Vagina (tissue), 2 donors: ENCODE data around the gene PPIF. TPM values are rescaled to one million over a fixed set of nuclear protein-coding genes. Genes with fewer than 3 reads are reported as not detected.

Source experiments
- DNase-seq, 2 donors: peaks; one replicate each; pipeline ENCODE4 v3.0.0-alpha.2; 2017; ENCODE audit errors: extremely low spot score in 2 of 2
- H3K27ac ChIP-seq: fragments of 200-600 bp; sonication (generic); one replicate; pipeline ENCODE4 v1.5.1; 2019
- H3K27me3 ChIP-seq: fragments of 200-600 bp; sonication (generic); one replicate; pipeline ENCODE4 v1.5.1; 2019
- H3K36me3 ChIP-seq, 2 donors: fragments of 200-600 bp; sonication (generic); one replicate each; pipeline ENCODE4 v1.5.1; 2017 to 2019
- H3K4me1 ChIP-seq: fragments of 200-600 bp; sonication (generic); one replicate; pipeline ENCODE4 v1.5.1; 2019
- H3K4me3 ChIP-seq, 2 donors: fragments of 200-600 bp; sonication (generic); 1 replicate in 1 of 2; 2 replicates in 1 of 2; pipeline ENCODE4 v1.5.1; 2016 to 2019
- H3K9me3 ChIP-seq: fragments of 200-600 bp; sonication (generic); one replicate; pipeline ENCODE4 v1.5.1; 2019
- POLR2A ChIP-seq, 2 donors: fragments of 450-650 bp; IDR thresholded peaks; one replicate each; pipeline ENCODE4 v1.6.1; 2017; ENCODE audit warnings: antibody characterized with exemption in 2 of 2, mild to moderate bottlenecking in 2 of 2, moderate library complexity in 2 of 2
- POLR2AphosphoS5 ChIP-seq, 2 donors: sonication (generic); formaldehyde crosslinking; IDR thresholded peaks; one replicate each; pipeline ENCODE4 v1.9.0; 2017; ENCODE audit warnings: antibody characterized with exemption in 2 of 2, mild to moderate bottlenecking in 2 of 2, low read depth in 1 of 2; ENCODE audit not compliant: insufficient read depth in 1 of 2
- intact Hi-C: fragments of 100-400 bp; cut with DNase I; formaldehyde crosslinking; loops from one replicate; pipeline ENCODE4 v1.15.1; 2023
- total RNA-seq: library from RNA; depleted of rRNA; stranded (reverse); fragments of >200 nt; gene quantifications from one replicate; pipeline ENCODE4 v1.2.3, GENCODE V29; 2016
- TF ChIP-seq, protein P1 (sequence below), 3 experiments: fragments of 450-650 bp in 2 of 3; fragments of 200-600 bp in 1 of 3; sonication (generic) in 1 of 3; IDR thresholded peaks; one replicate each; pipeline ENCODE4 v1.5.1; 2017 to 2019; ENCODE audit warnings: antibody characterized with exemption in 3 of 3, mild to moderate bottlenecking in 2 of 3, moderate library complexity in 2 of 3

Gene PPIF
- total RNA-seq, 1 donor from 2014 or later = 44.7 TPM

DNA sequence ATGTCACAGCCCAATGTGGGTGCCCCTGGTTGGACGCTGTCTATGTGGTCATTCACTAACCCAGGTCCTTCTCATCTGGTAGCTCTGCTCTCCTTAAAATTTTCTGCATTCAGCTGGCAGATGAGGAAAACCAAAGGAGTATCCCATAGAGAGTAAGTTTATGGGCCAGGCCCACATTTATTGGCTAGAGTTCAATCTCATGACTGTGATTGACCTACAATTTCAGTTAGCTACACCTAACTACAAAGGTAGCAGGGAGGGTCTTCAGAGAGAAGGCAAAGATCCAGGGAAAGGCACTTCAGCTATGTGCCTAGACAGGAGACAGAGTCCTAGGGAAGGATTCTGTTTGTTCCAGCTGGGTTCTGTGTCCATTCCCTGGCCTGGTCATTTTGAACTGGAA is 23.7 kb upstream of the PPIF start:
- DNase-seq = no peak
- H3K4me3 ChIP-seq = no peak overlapping the region
- no peaks in the 10 kb centered on the region for H3K27me3 ChIP-seq
- H3K4me1 ChIP-seq = peaks cover 31% of the 10 kb centered on the region
- no peak overlapping the region for H3K27ac ChIP-seq
- H3K9me3 ChIP-seq = no peaks in the 10 kb centered on the region
- H3K36me3 ChIP-seq = no peaks in the 10 kb centered on the region
- TF ChIP-seq POLR2AphosphoS5 (IDR thresholded peaks at IDR 0.05; ENCODE audit: insufficient read depth in 1 of 2, low read depth in 1 of 2) (no peak), POLR2A (IDR thresholded peaks at IDR 0.05) (no peak)
- TF ChIP-seq, protein P1, sequence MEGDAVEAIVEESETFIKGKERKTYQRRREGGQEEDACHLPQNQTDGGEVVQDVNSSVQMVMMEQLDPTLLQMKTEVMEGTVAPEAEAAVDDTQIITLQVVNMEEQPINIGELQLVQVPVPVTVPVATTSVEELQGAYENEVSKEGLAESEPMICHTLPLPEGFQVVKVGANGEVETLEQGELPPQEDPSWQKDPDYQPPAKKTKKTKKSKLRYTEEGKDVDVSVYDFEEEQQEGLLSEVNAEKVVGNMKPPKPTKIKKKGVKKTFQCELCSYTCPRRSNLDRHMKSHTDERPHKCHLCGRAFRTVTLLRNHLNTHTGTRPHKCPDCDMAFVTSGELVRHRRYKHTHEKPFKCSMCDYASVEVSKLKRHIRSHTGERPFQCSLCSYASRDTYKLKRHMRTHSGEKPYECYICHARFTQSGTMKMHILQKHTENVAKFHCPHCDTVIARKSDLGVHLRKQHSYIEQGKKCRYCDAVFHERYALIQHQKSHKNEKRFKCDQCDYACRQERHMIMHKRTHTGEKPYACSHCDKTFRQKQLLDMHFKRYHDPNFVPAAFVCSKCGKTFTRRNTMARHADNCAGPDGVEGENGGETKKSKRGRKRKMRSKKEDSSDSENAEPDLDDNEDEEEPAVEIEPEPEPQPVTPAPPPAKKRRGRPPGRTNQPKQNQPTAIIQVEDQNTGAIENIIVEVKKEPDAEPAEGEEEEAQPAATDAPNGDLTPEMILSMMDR (IDR thresholded peaks at IDR 0.05) = no peak
- intact Hi-C loops = no loop called here

DNA sequence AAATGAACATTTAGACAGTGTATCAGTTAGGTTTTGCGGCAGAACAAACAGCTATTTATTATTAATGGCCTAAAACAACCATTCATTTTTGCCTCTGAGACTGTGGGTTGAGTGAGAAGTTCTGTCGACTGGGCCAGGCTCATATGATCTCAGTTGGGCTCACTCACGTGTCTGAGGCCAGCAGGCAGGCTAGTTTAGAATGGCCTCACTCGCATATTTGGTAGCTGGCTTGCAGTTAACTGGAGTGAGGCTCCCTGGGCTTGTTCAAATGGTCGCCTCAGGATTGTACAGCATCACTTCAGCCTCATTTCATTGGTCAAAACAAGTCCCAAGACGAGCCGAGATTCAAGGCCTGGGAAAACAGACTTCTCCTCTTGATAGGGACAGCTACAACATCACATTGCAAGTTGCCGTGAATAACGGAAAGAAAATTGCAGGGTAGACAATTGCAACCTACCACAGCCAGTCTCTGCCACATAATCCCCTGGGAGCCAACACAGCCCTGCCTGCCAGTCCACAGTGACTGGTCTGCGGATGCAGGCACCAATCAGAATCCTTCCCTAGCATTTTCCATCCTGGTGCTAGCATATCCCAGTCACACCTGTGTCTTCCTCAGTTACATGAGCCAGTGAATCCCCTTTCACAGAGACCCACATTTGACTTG is 23.1 kb upstream of the PPIF start:
- Histone ChIP-seq H3K4me1 (peaks cover 31% of the 10 kb centered on the region), H3K36me3 (no peaks in the 10 kb centered on the region), H3K4me3 (no peak overlapping the region), H3K27ac (no peak overlapping the region), H3K27me3 (no peaks in the 10 kb centered on the region), H3K9me3 (no peaks in the 10 kb centered on the region)
- intact Hi-C loops = no loop called here
- DNase-seq = no peak
- TF ChIP-seq POLR2AphosphoS5 (IDR thresholded peaks at IDR 0.05; ENCODE audit: insufficient read depth in 1 of 2, low read depth in 1 of 2) (no peak), POLR2A (IDR thresholded peaks at IDR 0.05) (no peak)
- TF ChIP-seq, protein P1 (IDR thresholded peaks at IDR 0.05) = no peak

DNA sequence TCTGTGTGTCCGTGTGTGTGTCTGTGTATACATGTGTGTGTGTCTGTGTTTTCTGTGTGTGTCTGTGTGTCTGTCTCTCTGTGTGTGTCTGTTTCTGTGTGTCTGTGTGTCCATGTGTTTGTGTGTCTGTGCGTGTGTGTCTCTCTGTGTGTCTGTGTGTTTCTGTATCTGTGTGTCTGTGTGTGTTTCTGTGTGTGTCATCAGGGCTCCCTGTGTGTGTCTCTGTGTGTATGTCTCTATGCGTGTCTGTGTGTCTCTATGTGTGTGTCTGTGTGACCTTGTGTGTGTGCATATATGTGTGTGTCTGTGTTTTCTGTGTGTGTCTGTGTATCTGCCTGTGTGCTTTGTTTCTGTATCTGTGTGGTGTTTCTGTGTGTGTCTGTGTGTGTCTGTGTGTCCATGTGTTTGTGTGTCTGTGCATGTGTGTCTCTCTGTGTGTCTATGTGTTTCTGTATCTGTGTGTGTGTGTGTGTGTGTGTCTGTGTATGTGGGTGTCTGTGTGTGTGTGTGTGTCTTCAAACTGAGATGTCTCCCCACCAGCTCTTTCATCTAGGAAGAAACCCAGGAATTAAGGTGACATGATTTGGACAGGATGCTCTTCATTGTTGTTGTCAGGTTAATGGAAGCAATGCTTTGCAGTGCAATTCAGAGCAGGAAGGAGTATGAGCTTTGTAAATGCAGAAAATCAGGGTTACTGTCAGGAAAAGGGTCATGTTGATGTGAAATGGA is 20.7 kb upstream of the PPIF start:
- intact Hi-C loops = no loop called here
- H3K4me3 ChIP-seq = no peak overlapping the region
- no peaks in the 10 kb centered on the region for H3K9me3 ChIP-seq
- no peak for TF ChIP-seq POLR2A (IDR thresholded peaks at IDR 0.05)
- no peaks in the 10 kb centered on the region for H3K27me3 ChIP-seq
- H3K4me1 ChIP-seq = peaks cover 25% of the 10 kb centered on the region
- DNase-seq = no peak
- H3K27ac ChIP-seq = no peak overlapping the region
- no peaks in the 10 kb centered on the region for H3K36me3 ChIP-seq

DNA sequence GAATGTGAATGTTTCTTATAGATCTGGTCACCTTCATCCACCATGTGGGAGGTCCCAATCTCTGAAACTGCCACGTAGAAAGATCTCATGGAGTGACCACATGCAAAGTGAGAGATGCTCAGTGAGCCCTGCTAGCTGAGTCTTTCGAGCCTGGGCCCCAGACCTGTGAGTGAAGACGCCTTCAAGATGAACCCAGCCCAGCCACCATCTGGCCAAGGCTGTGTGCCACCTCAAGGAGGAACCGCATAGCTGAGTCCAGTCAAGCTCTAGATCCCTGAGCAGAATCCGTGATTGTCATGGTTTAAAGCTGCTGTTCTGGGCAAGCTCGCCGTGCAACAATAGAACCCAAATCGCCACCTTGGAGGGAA is 20.2 kb upstream of the PPIF start:
- H3K27me3 ChIP-seq = no peaks in the 10 kb centered on the region
- no peaks in the 10 kb centered on the region for H3K9me3 ChIP-seq
- no peak for DNase-seq
- no peak for TF ChIP-seq POLR2A (IDR thresholded peaks at IDR 0.05)
- TF ChIP-seq, protein P1 (IDR thresholded peaks at IDR 0.05) = no peak
- no peak for TF ChIP-seq POLR2AphosphoS5 (IDR thresholded peaks at IDR 0.05; ENCODE audit: insufficient read depth in 1 of 2, low read depth in 1 of 2)
- no peak overlapping the region for H3K27ac ChIP-seq
- peaks cover 19% of the 10 kb centered on the region for H3K4me1 ChIP-seq
- H3K4me3 ChIP-seq = no peak overlapping the region
- H3K36me3 ChIP-seq = no peaks in the 10 kb centered on the region
- intact Hi-C loops = no loop called here

DNA sequence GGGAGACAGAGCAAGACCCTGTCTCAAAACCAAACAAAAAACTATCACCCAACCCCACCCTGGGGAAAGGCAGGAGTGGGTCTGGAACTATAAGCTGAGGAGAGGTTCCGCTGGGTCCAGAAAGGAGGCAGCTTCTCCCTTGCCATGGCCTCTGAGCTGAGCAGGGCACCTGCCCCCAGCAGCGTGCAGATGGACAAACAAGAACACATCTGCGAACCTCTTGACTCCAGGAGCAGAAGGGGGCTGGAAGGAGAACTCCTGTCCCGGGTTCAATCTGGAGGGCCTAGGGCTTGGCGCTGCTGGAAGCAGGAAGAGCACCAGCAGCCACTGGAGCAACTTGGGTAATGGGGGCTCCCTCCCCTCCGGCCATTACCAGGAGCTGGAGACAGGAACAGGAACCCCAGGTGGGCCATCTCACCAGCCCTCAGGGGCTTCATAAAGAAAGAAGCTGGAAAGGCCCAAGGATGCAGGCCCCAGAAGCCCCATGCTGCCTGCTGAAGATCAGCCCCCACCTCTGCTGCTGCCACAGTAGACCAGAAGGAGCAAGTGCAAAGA is 19.0 kb upstream of the PPIF start:
- Histone ChIP-seq H3K9me3 (no peaks in the 10 kb centered on the region), H3K36me3 (no peaks in the 10 kb centered on the region), H3K4me1 (peaks cover 8% of the 10 kb centered on the region), H3K27ac (no peak overlapping the region), H3K27me3 (no peaks in the 10 kb centered on the region), H3K4me3 (no peak overlapping the region)
- TF ChIP-seq POLR2A (IDR thresholded peaks at IDR 0.05) (no peak), POLR2AphosphoS5 (IDR thresholded peaks at IDR 0.05; ENCODE audit: insufficient read depth in 1 of 2, low read depth in 1 of 2) (no peak)
- TF ChIP-seq, protein P1 (IDR thresholded peaks at IDR 0.05) = no peak
- DNase-seq = no peak
- intact Hi-C loops = no loop called here
